ENCODE measurements around the gene HMGCS1. TPM values are rescaled to one million over a fixed set of nuclear protein-coding genes. Genes with fewer than 3 reads are reported as not detected.

Gene HMGCS1
- total RNA-seq (10 to 100 TPM; 70.3 to 75.1 TPM), polyA plus RNA-seq (9.4 TPM)

GRCh38 chr5:43313035-43313853 lies at the start of gene HMGCS1:
Gene HMGCS1, minus strand, starts transcription at chr5:43313412. Its CDS starts 14,447 bp downstream, at chr5:43298965.
- H3K4me1 Mint-ChIP-seq = peaks cover 25 to 45% (median 42%) of the 10 kb centered on the region in 3 donors
- H3K9me3 Mint-ChIP-seq = no peaks in the 10 kb centered on the region
- peak within 1 kb of the TSS; percentile 82 to 96 (median 95) for H3K27ac Mint-ChIP-seq
- Histone ChIP-seq H3K36me3 (ENCODE audit: insufficient read depth, low read length) (no peaks in the 10 kb centered on the region), H3K4me1 (ENCODE audit: insufficient read depth, low read length) (peaks cover 36% of the 10 kb centered on the region), H3K27ac (ENCODE audit: low read depth, low read length) (peak within 1 kb of the TSS; percentile 97), H3K4me3 (ENCODE audit: low read length) (peak within 1 kb of the TSS; percentile 77), H3K27me3 (ENCODE audit: insufficient read depth, low read length, poor library complexity, severe bottlenecking) (no peaks in the 10 kb centered on the region), H3K9me3 (ENCODE audit: low read length) (no peaks in the 10 kb centered on the region)
- peaks cover 3 to 8% of the 10 kb centered on the region in 2 donors for H3K27me3 Mint-ChIP-seq
- peaks cover 0 to 6% (median 0%) of the 10 kb centered on the region in 3 donors for H3K36me3 Mint-ChIP-seq
- ChIA-PET POLR2A (interaction anchor here (0.6 to 2.6 kb wide), 13 partner anchors 84 to 405 kb away, joined by 3 to 42 read pairs (median 5); partner anchors contain the start of genes C5orf34, NNT, TMEM267 and ZNF131), CTCF (interaction anchor here (0.7 to 4.2 kb wide), 12 partner anchors 9 to 404 kb away, joined by 3 to 33 read pairs (median 6); partner anchors contain the start of genes ANXA2R, TMEM267 and ZNF131)
- DNase-seq = peak; percentile 97 to 99 (median 99)
- peak within 1 kb of the TSS; percentile 88 to 97 (median 95) for H3K4me3 Mint-ChIP-seq

GRCh38 chr5:43358726-43359125 lies 45.5 kb upstream of the HMGCS1 start:
- CTCF ChIA-PET = no interaction called here
- Mint-ChIP-seq H3K9me3 (peaks cover 4 to 31% (median 27%) of the 10 kb centered on the region in 5 donors), H3K4me1 (no peaks in the 10 kb centered on the region), H3K36me3 (peaks cover 0 to 36% (median 1%) of the 10 kb centered on the region in 3 donors), H3K27me3 (peaks cover 0 to 8% of the 10 kb centered on the region in 2 donors), H3K27ac (no peak overlapping the region), H3K4me3 (no peak overlapping the region)
- no peak for DNase-seq
- POLR2A ChIA-PET = no interaction called here
- no peak overlapping the region for H3K27ac ChIP-seq (ENCODE audit: low read depth, low read length)
- no peaks in the 10 kb centered on the region for H3K9me3 ChIP-seq (ENCODE audit: low read length)
- no peaks in the 10 kb centered on the region for H3K27me3 ChIP-seq (ENCODE audit: insufficient read depth, low read length, poor library complexity, severe bottlenecking)
- no peaks in the 10 kb centered on the region for H3K36me3 ChIP-seq (ENCODE audit: insufficient read depth, low read length)
- H3K4me3 ChIP-seq (ENCODE audit: low read length) = no peak overlapping the region
- no peaks in the 10 kb centered on the region for H3K4me1 ChIP-seq (ENCODE audit: insufficient read depth, low read length)

- H3K36me3 Mint-ChIP-seq = peaks cover 0 to 36% (median 3%) of the 10 kb centered on the region in 3 donors
- H3K4me3 ChIP-seq (ENCODE audit: low read length) = no peak overlapping the region
- peaks cover 4 to 31% (median 27%) of the 10 kb centered on the region in 5 donors for H3K9me3 Mint-ChIP-seq
- H3K4me1 ChIP-seq (ENCODE audit: insufficient read depth, low read length) = no peaks in the 10 kb centered on the region
- no peak overlapping the region for H3K27ac Mint-ChIP-seq
- CTCF ChIA-PET = no interaction called here
- H3K27ac ChIP-seq (ENCODE audit: low read depth, low read length) = no peak overlapping the region
- DNase-seq = no peak
- no peaks in the 10 kb centered on the region for H3K36me3 ChIP-seq (ENCODE audit: insufficient read depth, low read length)
- no peaks in the 10 kb centered on the region for H3K9me3 ChIP-seq (ENCODE audit: low read length)
- POLR2A ChIA-PET = no interaction called here
- H3K4me1 Mint-ChIP-seq = no peaks in the 10 kb centered on the region
- H3K27me3 Mint-ChIP-seq = peaks cover 0 to 8% of the 10 kb centered on the region in 2 donors
- H3K27me3 ChIP-seq (ENCODE audit: insufficient read depth, low read length, poor library complexity, severe bottlenecking) = no peaks in the 10 kb centered on the region
- H3K4me3 Mint-ChIP-seq = no peak overlapping the region
Observed at GRCh38 chr5:43358301-43358700, 45.1 kb upstream of the HMGCS1 start.

GRCh38 chr5:43357878-43358281 lies 44.7 kb upstream of the HMGCS1 start:
- Mint-ChIP-seq H3K36me3 (peaks cover 0 to 36% (median 3%) of the 10 kb centered on the region in 3 donors), H3K27me3 (peaks cover 0 to 8% of the 10 kb centered on the region in 2 donors), H3K4me3 (no peak overlapping the region), H3K9me3 (peaks cover 4 to 31% (median 27%) of the 10 kb centered on the region in 5 donors), H3K4me1 (no peaks in the 10 kb centered on the region), H3K27ac (no peak overlapping the region)
- Histone ChIP-seq H3K4me3 (ENCODE audit: low read length) (no peak overlapping the region), H3K27ac (ENCODE audit: low read depth, low read length) (no peak overlapping the region), H3K27me3 (ENCODE audit: insufficient read depth, low read length, poor library complexity, severe bottlenecking) (no peaks in the 10 kb centered on the region), H3K4me1 (ENCODE audit: insufficient read depth, low read length) (no peaks in the 10 kb centered on the region), H3K36me3 (ENCODE audit: insufficient read depth, low read length) (no peaks in the 10 kb centered on the region), H3K9me3 (ENCODE audit: low read length) (no peaks in the 10 kb centered on the region)
- POLR2A ChIA-PET = no interaction called here
- no peak for DNase-seq
- CTCF ChIA-PET = no interaction called here

GRCh38 chr5:43357067-43357466 lies 43.9 kb upstream of the HMGCS1 start:
- Histone ChIP-seq H3K27ac (ENCODE audit: low read depth, low read length) (no peak overlapping the region), H3K9me3 (ENCODE audit: low read length) (no peaks in the 10 kb centered on the region), H3K4me1 (ENCODE audit: insufficient read depth, low read length) (no peaks in the 10 kb centered on the region), H3K36me3 (ENCODE audit: insufficient read depth, low read length) (no peaks in the 10 kb centered on the region), H3K27me3 (ENCODE audit: insufficient read depth, low read length, poor library complexity, severe bottlenecking) (no peaks in the 10 kb centered on the region), H3K4me3 (ENCODE audit: low read length) (no peak overlapping the region)
- H3K4me3 Mint-ChIP-seq = no peak overlapping the region
- CTCF ChIA-PET = no interaction called here
- peaks cover 4 to 31% (median 27%) of the 10 kb centered on the region in 5 donors for H3K9me3 Mint-ChIP-seq
- peaks cover 0 to 36% (median 3%) of the 10 kb centered on the region in 3 donors for H3K36me3 Mint-ChIP-seq
- POLR2A ChIA-PET = no interaction called here
- no peak for DNase-seq
- H3K27ac Mint-ChIP-seq = no peak overlapping the region
- H3K4me1 Mint-ChIP-seq = no peaks in the 10 kb centered on the region
- H3K27me3 Mint-ChIP-seq = peaks cover 0 to 8% of the 10 kb centered on the region in 2 donors

- no peak for DNase-seq
- no peak overlapping the region for H3K4me3 Mint-ChIP-seq
- Histone ChIP-seq H3K36me3 (ENCODE audit: insufficient read depth, low read length) (no peaks in the 10 kb centered on the region), H3K27ac (ENCODE audit: low read depth, low read length) (no peak overlapping the region), H3K4me1 (ENCODE audit: insufficient read depth, low read length) (no peaks in the 10 kb centered on the region), H3K9me3 (ENCODE audit: low read length) (no peaks in the 10 kb centered on the region), H3K4me3 (ENCODE audit: low read length) (no peak overlapping the region), H3K27me3 (ENCODE audit: insufficient read depth, low read length, poor library complexity, severe bottlenecking) (peaks cover 5% of the 10 kb centered on the region)
- H3K27ac Mint-ChIP-seq = no peak overlapping the region
- POLR2A ChIA-PET = no interaction called here
- H3K4me1 Mint-ChIP-seq = no peaks in the 10 kb centered on the region
- peaks cover 0 to 27% (median 3%) of the 10 kb centered on the region in 3 donors for H3K36me3 Mint-ChIP-seq
- peaks cover 0 to 13% of the 10 kb centered on the region in 2 donors for H3K27me3 Mint-ChIP-seq
- H3K9me3 Mint-ChIP-seq = peaks cover 4 to 12% (median 10%) of the 10 kb centered on the region in 5 donors
- CTCF ChIA-PET = no interaction called here
Observed at GRCh38 chr5:43354774-43355173, 41.6 kb upstream of the HMGCS1 start.

- Histone ChIP-seq H3K4me3 (ENCODE audit: low read length) (no peak overlapping the region), H3K36me3 (ENCODE audit: insufficient read depth, low read length) (no peaks in the 10 kb centered on the region), H3K4me1 (ENCODE audit: insufficient read depth, low read length) (no peaks in the 10 kb centered on the region), H3K27me3 (ENCODE audit: insufficient read depth, low read length, poor library complexity, severe bottlenecking) (peaks cover 5% of the 10 kb centered on the region), H3K9me3 (ENCODE audit: low read length) (no peaks in the 10 kb centered on the region), H3K27ac (ENCODE audit: low read depth, low read length) (no peak overlapping the region)
- DNase-seq = no peak
- ChIA-PET POLR2A (no interaction called here), CTCF (no interaction called here)
- Mint-ChIP-seq H3K9me3 (peaks cover 0 to 3% (median 0%) of the 10 kb centered on the region in 5 donors), H3K27ac (no peak overlapping the region), H3K36me3 (peaks cover 0 to 17% (median 3%) of the 10 kb centered on the region in 3 donors), H3K4me3 (no peak overlapping the region), H3K4me1 (no peaks in the 10 kb centered on the region), H3K27me3 (peaks cover 3 to 13% of the 10 kb centered on the region in 2 donors)
Observed at GRCh38 chr5:43353668-43354067, 40.5 kb upstream of the HMGCS1 start.

- H3K36me3 ChIP-seq (ENCODE audit: insufficient read depth, low read length) = no peaks in the 10 kb centered on the region
- Mint-ChIP-seq H3K36me3 (peaks cover 0 to 13% (median 3%) of the 10 kb centered on the region in 3 donors), H3K9me3 (peaks cover 0 to 2% (median 0%) of the 10 kb centered on the region in 5 donors), H3K27me3 (peaks cover 3 to 13% of the 10 kb centered on the region in 2 donors), H3K4me3 (no peak overlapping the region), H3K4me1 (no peaks in the 10 kb centered on the region), H3K27ac (no peak overlapping the region)
- ChIA-PET POLR2A (no interaction called here), CTCF (no interaction called here)
- H3K4me3 ChIP-seq (ENCODE audit: low read length) = no peak overlapping the region
- no peak overlapping the region for H3K27ac ChIP-seq (ENCODE audit: low read depth, low read length)
- no peak for DNase-seq
- H3K4me1 ChIP-seq (ENCODE audit: insufficient read depth, low read length) = no peaks in the 10 kb centered on the region
- H3K9me3 ChIP-seq (ENCODE audit: low read length) = no peaks in the 10 kb centered on the region
- H3K27me3 ChIP-seq (ENCODE audit: insufficient read depth, low read length, poor library complexity, severe bottlenecking) = peaks cover 5% of the 10 kb centered on the region
Observed at GRCh38 chr5:43352915-43353314, 39.7 kb upstream of the HMGCS1 start.
